GM19043 (cell line): ENCODE results near the gene PLOD2.

ENCODE experiments used
- ATAC-seq: cut with Tn5 transposase; IDR thresholded peaks from one replicate; pipeline ENCODE4 v1.9.1; 2021; ENCODE audit warnings: low read depth; ENCODE audit not compliant: unreplicated experiment

PLOD2 gene

GRCh38 chr3:146166826-146167225 is 5.8 kb upstream of the PLOD2 start:
- ATAC-seq: no peak

- ATAC-seq: no peak
These were observed 5.4 kb upstream of the PLOD2 start for GRCh38 chr3:146166415-146166821.

GRCh38 chr3:146165877-146166276 is 4.9 kb upstream of the PLOD2 start:
- ATAC-seq: no peak

- no peak for ATAC-seq
These were observed 4.2 kb upstream of the PLOD2 start for GRCh38 chr3:146164971-146165769.

GRCh38 chr3:146164506-146164905 is 3.5 kb upstream of the PLOD2 start:
- ATAC-seq: no peak

- ATAC-seq: no peak
These were observed 3.1 kb upstream of the PLOD2 start for GRCh38 chr3:146164071-146164470.

- no peak for ATAC-seq
These were observed 2.6 kb upstream of the PLOD2 start for GRCh38 chr3:146163584-146163983.

- ATAC-seq: no peak
These were observed 1.6 kb upstream of the PLOD2 start for GRCh38 chr3:146162561-146162960.

GRCh38 chr3:146161663-146162002 is 649 bp upstream of the PLOD2 start:
- no peak for ATAC-seq

GRCh38 chr3:146160321-146160963 is 542 bp downstream of the PLOD2 start:
- no peak for ATAC-seq

GRCh38 chr3:146159616-146160320 is 1.2 kb downstream of the PLOD2 start:
- ATAC-seq: no peak

- no peak for ATAC-seq
These were observed 1.9 kb downstream of the PLOD2 start for GRCh38 chr3:146159037-146159436.

- ATAC-seq: no peak
These were observed 3.5 kb downstream of the PLOD2 start for GRCh38 chr3:146157325-146158060.

- no peak for ATAC-seq
These were observed 4.2 kb downstream of the PLOD2 start for GRCh38 chr3:146156666-146157314.

- ATAC-seq: no peak
These were observed 4.9 kb downstream of the PLOD2 start for GRCh38 chr3:146156095-146156494.

- ATAC-seq: no peak
These were observed 6.0 kb downstream of the PLOD2 start for GRCh38 chr3:146154995-146155394.

- ATAC-seq: no peak
These were observed 6.7 kb downstream of the PLOD2 start for GRCh38 chr3:146154316-146154715.

GRCh38 chr3:146153429-146153828 is 7.6 kb downstream of the PLOD2 start:
- no peak for ATAC-seq

- no peak for ATAC-seq
These were observed 8.2 kb downstream of the PLOD2 start for GRCh38 chr3:146152834-146153233.

GRCh38 chr3:146148468-146148931 is 12.5 kb downstream of the PLOD2 start:
- no peak for ATAC-seq
